Stimulated activated memory B cell treated with anti-CD40 and anti-IgM and Interleukin-4, amounts not matched to agents 10 μg/mL and 1 μg/mL and 100 μg/mL, for 72 hours (primary cell): Measurements from ENCODE around the gene EXOC4.
"Not testable (repeated sequence)": the region's sequence is repeated elsewhere in the genome, so short reads cannot be mapped to it uniquely, and the experiment has no call there.

Experiments
- ATAC-seq: fragments of 150-1000 bp; cut with Tn5 transposase; 2 replicates; pipeline ENCODE4 v1.10.0; 2021
- H3K27ac Mint-ChIP-seq: one replicate; pipeline ENCODE4 v1.8.0; 2022; ENCODE audit warnings: mild to moderate bottlenecking, mixed read lengths
- H3K27me3 Mint-ChIP-seq: one replicate; pipeline ENCODE4 v1.8.0; 2022; ENCODE audit warnings: mixed read lengths
- H3K36me3 Mint-ChIP-seq: one replicate; pipeline ENCODE4 v1.8.0; 2022; ENCODE audit warnings: mixed read lengths
- H3K4me1 Mint-ChIP-seq: one replicate; pipeline ENCODE4 v1.8.0; 2022; ENCODE audit warnings: mixed read lengths
- H3K4me3 Mint-ChIP-seq: one replicate; pipeline ENCODE4 v1.8.0; 2022; ENCODE audit warnings: mild to moderate bottlenecking, moderate library complexity, mixed read lengths
- H3K9me3 Mint-ChIP-seq: one replicate; pipeline ENCODE4 v1.8.0; 2022; ENCODE audit warnings: mixed read lengths

Gene EXOC4

GRCh38 chr7:133319842-133320241, 67.0 kb downstream of the EXOC4 start:
- Mint-ChIP-seq H3K4me3 (no peak overlapping the region), H3K4me1 (peaks cover 15% of the 10 kb centered on the region), H3K9me3 (peaks cover 18% of the 10 kb centered on the region), H3K36me3 (peaks cover 62% of the 10 kb centered on the region), H3K27ac (no peak overlapping the region), H3K27me3 (no peaks in the 10 kb centered on the region)
- no peak for ATAC-seq

GRCh38 chr7:133320891-133321290, 68.0 kb downstream of the EXOC4 start:
- no peak overlapping the region for H3K4me3 Mint-ChIP-seq
- no peak for ATAC-seq
- peaks cover 72% of the 10 kb centered on the region for H3K36me3 Mint-ChIP-seq
- H3K27me3 Mint-ChIP-seq, result no peaks in the 10 kb centered on the region
- H3K9me3 Mint-ChIP-seq, result peaks cover 25% of the 10 kb centered on the region
- no peak overlapping the region for H3K27ac Mint-ChIP-seq
- H3K4me1 Mint-ChIP-seq, result peaks cover 15% of the 10 kb centered on the region

GRCh38 chr7:133321366-133321765, 68.5 kb downstream of the EXOC4 start:
- ATAC-seq, H3K27ac Mint-ChIP-seq, H3K27me3 Mint-ChIP-seq, H3K4me3 Mint-ChIP-seq: not testable (repeated sequence)
- Mint-ChIP-seq H3K36me3 (peaks cover 77% of the 10 kb centered on the region), H3K4me1 (peaks cover 15% of the 10 kb centered on the region), H3K9me3 (peaks cover 25% of the 10 kb centered on the region)

GRCh38 chr7:133326745-133327144, 73.9 kb downstream of the EXOC4 start:
- Mint-ChIP-seq H3K36me3 (peaks cover 86% of the 10 kb centered on the region), H3K4me1 (peaks cover 22% of the 10 kb centered on the region), H3K9me3 (peaks cover 26% of the 10 kb centered on the region)
- ATAC-seq, H3K4me3 Mint-ChIP-seq, H3K27me3 Mint-ChIP-seq, H3K27ac Mint-ChIP-seq: not testable (repeated sequence)

GRCh38 chr7:133328021-133328420, 75.1 kb downstream of the EXOC4 start:
- Mint-ChIP-seq H3K36me3 (peaks cover 74% of the 10 kb centered on the region), H3K9me3 (peaks cover 19% of the 10 kb centered on the region), H3K4me1 (peaks cover 19% of the 10 kb centered on the region)
- H3K4me3 Mint-ChIP-seq, ATAC-seq, H3K27ac Mint-ChIP-seq, H3K27me3 Mint-ChIP-seq: not testable (repeated sequence)

GRCh38 chr7:133330085-133330484, 77.2 kb downstream of the EXOC4 start:
- Mint-ChIP-seq H3K27ac (no peak overlapping the region), H3K9me3 (peaks cover 11% of the 10 kb centered on the region), H3K4me1 (peaks cover 7% of the 10 kb centered on the region), H3K27me3 (no peaks in the 10 kb centered on the region), H3K36me3 (peaks cover 74% of the 10 kb centered on the region), H3K4me3 (no peak overlapping the region)
- ATAC-seq, result no peak

GRCh38 chr7:133331861-133332260, 79.0 kb downstream of the EXOC4 start:
- peaks cover 71% of the 10 kb centered on the region for H3K36me3 Mint-ChIP-seq
- peaks cover 14% of the 10 kb centered on the region for H3K9me3 Mint-ChIP-seq
- no peak for ATAC-seq
- H3K27ac Mint-ChIP-seq, result no peak overlapping the region
- peaks cover 7% of the 10 kb centered on the region for H3K4me1 Mint-ChIP-seq
- H3K4me3 Mint-ChIP-seq, result no peak overlapping the region
- no peaks in the 10 kb centered on the region for H3K27me3 Mint-ChIP-seq

GRCh38 chr7:133339772-133340171, 86.9 kb downstream of the EXOC4 start:
- H3K4me3 Mint-ChIP-seq, result no peak overlapping the region
- ATAC-seq, result no peak
- H3K4me1 Mint-ChIP-seq, result peaks cover 6% of the 10 kb centered on the region
- no peak overlapping the region for H3K27ac Mint-ChIP-seq
- H3K9me3 Mint-ChIP-seq, result peaks cover 50% of the 10 kb centered on the region
- no peaks in the 10 kb centered on the region for H3K27me3 Mint-ChIP-seq
- H3K36me3 Mint-ChIP-seq, result peaks cover 89% of the 10 kb centered on the region

GRCh38 chr7:133344275-133344674, 91.4 kb downstream of the EXOC4 start:
- Mint-ChIP-seq H3K4me1 (peaks cover 7% of the 10 kb centered on the region), H3K27ac (no peak overlapping the region), H3K4me3 (no peak overlapping the region), H3K27me3 (no peaks in the 10 kb centered on the region), H3K36me3 (peaks cover 77% of the 10 kb centered on the region), H3K9me3 (peaks cover 37% of the 10 kb centered on the region)
- ATAC-seq, result no peak

- Mint-ChIP-seq H3K27me3 (no peaks in the 10 kb centered on the region), H3K4me1 (peaks cover 7% of the 10 kb centered on the region), H3K4me3 (no peak overlapping the region), H3K27ac (no peak overlapping the region), H3K36me3 (peaks cover 74% of the 10 kb centered on the region), H3K9me3 (peaks cover 26% of the 10 kb centered on the region)
- ATAC-seq, result no peak
Measured at GRCh38 chr7:133345690-133346421, 93.0 kb downstream of the EXOC4 start.

GRCh38 chr7:133348250-133348649, 95.4 kb downstream of the EXOC4 start:
- peaks cover 72% of the 10 kb centered on the region for H3K36me3 Mint-ChIP-seq
- H3K4me3 Mint-ChIP-seq, result no peak overlapping the region
- H3K4me1 Mint-ChIP-seq, result peaks cover 7% of the 10 kb centered on the region
- peaks cover 19% of the 10 kb centered on the region for H3K9me3 Mint-ChIP-seq
- H3K27ac Mint-ChIP-seq, result no peak overlapping the region
- ATAC-seq, result no peak
- no peaks in the 10 kb centered on the region for H3K27me3 Mint-ChIP-seq

GRCh38 chr7:133349101-133349500, 96.2 kb downstream of the EXOC4 start:
- Mint-ChIP-seq H3K27me3 (no peaks in the 10 kb centered on the region), H3K9me3 (peaks cover 17% of the 10 kb centered on the region), H3K27ac (no peak overlapping the region), H3K4me3 (no peak overlapping the region), H3K36me3 (peaks cover 72% of the 10 kb centered on the region), H3K4me1 (peaks cover 7% of the 10 kb centered on the region)
- no peak for ATAC-seq

- peaks cover 66% of the 10 kb centered on the region for H3K36me3 Mint-ChIP-seq
- no peaks in the 10 kb centered on the region for H3K4me1 Mint-ChIP-seq
- no peak overlapping the region for H3K4me3 Mint-ChIP-seq
- no peak overlapping the region for H3K27ac Mint-ChIP-seq
- no peak for ATAC-seq
- H3K27me3 Mint-ChIP-seq, result no peaks in the 10 kb centered on the region
- H3K9me3 Mint-ChIP-seq, result peaks cover 16% of the 10 kb centered on the region
Measured at GRCh38 chr7:133352430-133352829, 99.6 kb downstream of the EXOC4 start.

GRCh38 chr7:133353775-133354174, 100.9 kb downstream of the EXOC4 start:
- H3K4me1 Mint-ChIP-seq, result no peaks in the 10 kb centered on the region
- H3K27ac Mint-ChIP-seq, result no peak overlapping the region
- peaks cover 16% of the 10 kb centered on the region for H3K9me3 Mint-ChIP-seq
- no peak for ATAC-seq
- no peak overlapping the region for H3K4me3 Mint-ChIP-seq
- no peaks in the 10 kb centered on the region for H3K27me3 Mint-ChIP-seq
- peaks cover 67% of the 10 kb centered on the region for H3K36me3 Mint-ChIP-seq

- H3K36me3 Mint-ChIP-seq, result peaks cover 59% of the 10 kb centered on the region
Measured at GRCh38 chr7:133354546-133355324, 101.9 kb downstream of the EXOC4 start.

GRCh38 chr7:133355325-133355708, 102.4 kb downstream of the EXOC4 start:
- no peaks in the 10 kb centered on the region for H3K27me3 Mint-ChIP-seq
- peaks cover 58% of the 10 kb centered on the region for H3K36me3 Mint-ChIP-seq
- no peak for ATAC-seq
- no peaks in the 10 kb centered on the region for H3K4me1 Mint-ChIP-seq
- H3K4me3 Mint-ChIP-seq, result no peak overlapping the region
- H3K27ac Mint-ChIP-seq, result no peak overlapping the region
- peaks cover 19% of the 10 kb centered on the region for H3K9me3 Mint-ChIP-seq

More at GRCh38 chr7:133354546-133355324, 101.9 kb downstream of the EXOC4 start:
- no peak for ATAC-seq
- H3K27me3 Mint-ChIP-seq, result no peaks in the 10 kb centered on the region
- H3K9me3 Mint-ChIP-seq, result peaks cover 16% of the 10 kb centered on the region
- H3K4me3 Mint-ChIP-seq, result no peak overlapping the region
- H3K27ac Mint-ChIP-seq, result no peak overlapping the region
- no peaks in the 10 kb centered on the region for H3K4me1 Mint-ChIP-seq
